ENCODE results near the gene ARID3C.

- TF ChIP-seq CTCF (IDR thresholded peaks at IDR 0.05) (no peak), POLR2A (IDR thresholded peaks at IDR 0.05) (no peak)
Measured at GRCh38 chr9:34638138-34638445, 9.2 kb upstream of the ARID3C start.
